Activated CD8-positive, alpha-beta memory T cell treated with anti-CD3 and anti-CD28 coated beads, Interleukin-2, amount 50 U/mL, for 24 hours (primary cell): ENCODE results near the gene SNX19.

ENCODE experiments used
- DNase-seq: peaks from one replicate; pipeline ENCODE4 v3.0.0-alpha.2; 2020; ENCODE audit errors: extremely low read depth

The SNX19 gene

GRCh38 chr11:130842001-130842400 is 74.3 kb downstream of the SNX19 start:
- no peak for DNase-seq

DNA sequence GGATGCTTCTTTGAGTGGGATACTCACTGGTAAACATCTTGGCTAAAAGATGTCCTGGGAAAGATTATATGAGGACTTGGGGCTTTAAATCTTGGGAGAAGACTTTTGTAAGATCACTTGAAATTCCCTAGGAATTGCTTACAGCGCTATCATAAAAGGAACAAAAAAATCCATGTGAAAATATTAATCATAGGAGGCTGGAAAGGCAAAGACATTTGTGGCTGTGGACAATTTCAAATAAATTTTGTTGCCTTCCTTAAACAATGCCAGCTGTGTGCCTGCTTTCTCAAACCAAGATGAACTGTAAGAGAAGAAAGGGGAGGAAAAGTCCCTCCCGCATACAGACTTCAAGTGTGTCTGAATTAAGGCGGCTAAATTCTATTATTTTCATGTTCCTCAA is 75.6 kb downstream of the SNX19 start:
- DNase-seq = no peak

DNA sequence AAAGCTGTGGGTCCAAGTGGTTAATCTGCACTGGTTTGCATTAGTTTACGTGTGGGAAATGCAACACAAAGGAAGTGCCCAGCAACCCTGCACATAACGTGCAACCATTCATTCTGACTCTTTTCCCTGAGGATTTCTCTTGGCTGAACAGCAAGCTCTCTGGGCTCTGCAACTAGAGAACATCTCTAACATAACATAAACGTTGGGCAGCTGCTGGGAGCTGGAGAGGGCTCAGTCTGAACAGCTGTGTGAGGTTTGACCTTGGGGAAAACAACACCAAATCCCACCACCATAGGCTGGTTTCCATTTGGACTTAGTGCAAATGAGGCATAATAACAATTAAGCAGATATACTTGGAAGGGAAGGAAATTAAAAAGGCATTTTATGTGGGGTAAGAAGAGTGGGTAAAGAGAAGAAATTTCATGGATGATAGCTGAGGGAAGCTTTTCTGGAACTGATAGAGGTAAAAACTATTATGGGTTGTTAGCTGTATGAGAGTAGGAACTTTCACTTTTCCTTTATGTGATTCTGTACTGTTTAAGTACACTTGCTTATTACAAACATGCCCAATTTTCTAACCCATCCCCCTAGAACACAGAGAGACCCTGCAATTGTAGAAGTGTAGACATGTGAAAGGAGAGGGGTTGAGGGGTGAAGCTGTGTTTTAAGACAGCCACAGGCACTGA is 76.2 kb downstream of the SNX19 start:
- no peak for DNase-seq

GRCh38 chr11:130837194-130837593 is 79.1 kb downstream of the SNX19 start:
- no peak for DNase-seq

DNA sequence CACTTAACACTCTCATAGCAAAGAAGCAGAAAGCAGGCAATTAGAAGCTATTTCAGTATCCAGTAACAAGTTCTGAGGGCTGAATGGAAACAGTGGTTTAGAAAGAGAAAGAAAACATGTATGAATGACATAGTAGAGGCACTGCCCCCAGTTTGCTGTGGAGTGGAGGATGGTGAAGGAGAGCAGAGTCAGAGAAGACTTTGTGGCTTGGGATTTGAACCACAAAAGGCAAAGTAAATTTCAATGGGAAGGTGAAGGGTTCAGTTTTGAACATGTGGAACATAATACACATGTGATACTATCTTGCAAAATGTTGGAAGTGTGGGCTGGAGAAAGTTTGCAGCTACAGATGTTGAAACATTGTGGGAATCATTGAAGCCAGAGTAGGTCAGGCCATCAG is 81.4 kb downstream of the SNX19 start:
- no peak for DNase-seq

DNA sequence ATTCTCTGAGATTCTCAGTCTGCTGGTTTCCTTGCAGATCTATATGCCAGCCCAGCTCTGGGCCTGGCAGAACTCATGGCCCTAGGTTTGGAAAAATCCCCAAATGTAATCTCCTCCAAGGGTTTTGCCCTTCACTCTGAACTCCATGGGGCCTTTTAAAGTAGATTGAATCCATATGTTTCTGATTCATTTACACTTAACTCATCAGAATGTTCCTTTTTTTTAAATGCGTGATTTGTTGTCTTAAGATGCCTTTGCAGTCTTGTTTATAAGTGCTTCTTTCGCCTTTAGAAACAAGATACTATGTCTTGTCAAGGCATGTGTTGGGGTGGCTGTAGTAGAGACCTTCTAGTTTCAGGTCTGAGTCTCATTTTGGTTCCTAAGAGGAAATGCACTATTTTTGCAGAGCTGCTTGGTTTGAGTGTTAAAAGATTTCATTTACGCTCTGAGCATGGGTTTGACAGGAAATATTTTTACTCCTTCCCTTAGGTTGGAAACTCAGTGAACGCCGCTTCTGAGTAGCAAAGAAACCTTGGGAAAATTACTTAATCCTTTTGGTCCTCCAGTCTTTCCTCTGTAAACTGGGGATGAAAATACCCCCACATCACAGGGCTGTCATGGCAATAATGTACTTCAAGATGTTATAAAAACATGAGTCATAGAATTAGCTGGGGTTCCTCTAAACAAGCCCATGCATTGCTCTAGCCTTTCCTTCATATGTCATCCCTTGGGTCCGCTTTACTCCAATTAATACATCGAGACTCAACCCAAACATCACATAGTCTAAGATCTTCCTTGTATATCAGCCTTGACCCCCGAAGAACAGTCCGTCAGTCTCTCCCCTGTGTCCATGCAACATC is 83.5 kb downstream of the SNX19 start:
- no peak for DNase-seq

- DNase-seq = no peak
Measured at GRCh38 chr11:130831976-130832375, 84.3 kb downstream of the SNX19 start.

GRCh38 chr11:130831506-130831905 is 84.8 kb downstream of the SNX19 start:
- no peak for DNase-seq

- no peak for DNase-seq
Measured at GRCh38 chr11:130830566-130830965, 85.7 kb downstream of the SNX19 start.

- DNase-seq = no peak
Measured at GRCh38 chr11:130829920-130830511, 86.3 kb downstream of the SNX19 start.

GRCh38 chr11:130828741-130829140 is 87.5 kb downstream of the SNX19 start:
- no peak for DNase-seq

- DNase-seq = no peak
Measured at GRCh38 chr11:130827451-130828377, 88.6 kb downstream of the SNX19 start.

GRCh38 chr11:130826572-130826971 is 89.7 kb downstream of the SNX19 start:
- DNase-seq = no peak

- no peak for DNase-seq
Measured at GRCh38 chr11:130825983-130826382, 90.3 kb downstream of the SNX19 start.

DNA sequence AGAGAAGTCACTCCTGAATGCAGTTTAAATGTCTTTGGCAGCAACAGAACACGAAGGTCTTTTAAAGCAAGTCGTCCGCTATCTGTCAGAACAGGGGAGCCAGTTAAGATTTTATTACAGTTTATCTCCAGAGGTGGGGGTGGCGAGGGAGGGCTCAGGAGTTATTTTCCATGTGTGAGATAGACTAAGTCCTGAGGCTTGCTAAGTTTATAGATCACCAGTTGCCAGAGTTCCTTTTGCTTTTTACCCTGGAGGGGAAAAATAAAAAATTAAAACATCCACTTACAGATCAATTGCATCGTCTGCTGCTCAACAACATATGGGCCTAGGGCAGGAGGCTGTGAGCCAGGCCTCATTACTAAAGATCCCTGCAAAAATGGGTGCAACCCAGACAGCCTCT is 90.7 kb downstream of the SNX19 start:
- DNase-seq = no peak
